ENCODE results near the gene HNRNPM. TPM values are rescaled to one million over a fixed set of nuclear protein-coding genes. Genes with fewer than 3 reads are reported as not detected.
"Not testable (repeated sequence)": the region's sequence is repeated elsewhere in the genome, so short reads cannot be mapped to it uniquely, and the experiment has no call there.

Gene HNRNPM
- total RNA-seq, 2 donors from 2014 or later: 105 to 243 TPM

DNA sequence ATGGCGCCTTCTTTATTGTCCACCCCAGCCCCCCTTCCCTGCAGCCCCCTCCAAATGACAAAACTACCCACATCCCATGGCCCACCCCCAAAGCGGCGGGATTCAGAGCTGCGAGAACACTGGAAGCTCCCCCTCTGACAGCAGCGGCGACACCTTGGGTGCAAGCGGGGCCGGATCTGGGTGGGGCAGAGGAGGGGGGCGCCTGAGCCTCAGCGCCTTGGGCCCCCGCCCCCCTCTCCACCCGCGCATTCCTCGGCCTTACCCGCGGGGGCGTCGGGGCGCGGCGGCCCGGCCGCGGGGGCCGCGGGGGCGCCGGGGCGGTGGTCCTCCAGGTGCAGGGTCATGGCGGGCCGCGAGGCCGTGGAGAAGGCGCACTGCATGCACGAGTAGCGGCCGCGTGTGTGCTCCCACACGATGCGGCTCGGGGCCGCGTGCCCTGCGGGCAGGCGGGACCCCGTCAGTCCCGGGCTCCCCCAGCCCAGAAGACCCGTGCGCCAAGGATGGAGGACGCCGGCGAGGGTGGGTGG lies 65.9 kb downstream of the HNRNPM start:
- no peaks in the 10 kb centered on the region for H3K9me3 Mint-ChIP-seq
- H3K36me3 Mint-ChIP-seq: peaks cover 0 to 9% of the 10 kb centered on the region in 2 donors
- DNase-seq (ENCODE audit: low spot score in 2 of 2) (no peak), ATAC-seq (no peak)
- no peak overlapping the region for H3K27ac Mint-ChIP-seq

DNA sequence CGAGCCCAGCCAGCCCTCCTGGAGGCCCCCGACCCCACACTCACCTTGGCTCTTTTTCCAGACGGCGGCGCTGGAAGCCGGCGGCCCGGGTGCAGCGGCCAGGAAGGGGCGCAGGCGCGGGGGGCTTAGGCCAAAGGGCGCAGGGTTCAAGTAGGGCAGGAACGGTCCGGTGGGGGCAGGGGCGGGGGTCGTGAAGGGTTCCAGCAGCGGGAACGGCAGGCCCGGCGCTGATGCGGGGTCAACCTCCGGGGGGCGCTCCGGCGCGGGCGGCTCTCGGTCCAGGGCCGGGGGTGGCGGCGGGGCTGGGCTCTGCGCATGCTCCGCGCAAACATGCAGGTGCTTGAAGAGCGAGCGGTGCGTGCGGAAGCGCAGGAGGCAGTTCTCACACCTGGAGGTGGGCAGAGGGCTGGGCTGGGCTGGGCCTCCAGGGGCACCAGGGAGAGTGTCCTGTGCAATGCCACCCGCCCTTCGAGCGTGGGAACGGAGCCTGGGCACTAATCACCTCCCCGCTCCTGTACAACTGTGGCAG lies 66.9 kb downstream of the HNRNPM start:
- ATAC-seq (no peak), DNase-seq (ENCODE audit: low spot score in 2 of 2) (no peak)
- Mint-ChIP-seq H3K27ac (peak overlapping the region in 1 of 2 donors; percentile 96), H3K36me3 (peaks cover 0 to 9% of the 10 kb centered on the region in 2 donors), H3K9me3 (no peaks in the 10 kb centered on the region)

DNA sequence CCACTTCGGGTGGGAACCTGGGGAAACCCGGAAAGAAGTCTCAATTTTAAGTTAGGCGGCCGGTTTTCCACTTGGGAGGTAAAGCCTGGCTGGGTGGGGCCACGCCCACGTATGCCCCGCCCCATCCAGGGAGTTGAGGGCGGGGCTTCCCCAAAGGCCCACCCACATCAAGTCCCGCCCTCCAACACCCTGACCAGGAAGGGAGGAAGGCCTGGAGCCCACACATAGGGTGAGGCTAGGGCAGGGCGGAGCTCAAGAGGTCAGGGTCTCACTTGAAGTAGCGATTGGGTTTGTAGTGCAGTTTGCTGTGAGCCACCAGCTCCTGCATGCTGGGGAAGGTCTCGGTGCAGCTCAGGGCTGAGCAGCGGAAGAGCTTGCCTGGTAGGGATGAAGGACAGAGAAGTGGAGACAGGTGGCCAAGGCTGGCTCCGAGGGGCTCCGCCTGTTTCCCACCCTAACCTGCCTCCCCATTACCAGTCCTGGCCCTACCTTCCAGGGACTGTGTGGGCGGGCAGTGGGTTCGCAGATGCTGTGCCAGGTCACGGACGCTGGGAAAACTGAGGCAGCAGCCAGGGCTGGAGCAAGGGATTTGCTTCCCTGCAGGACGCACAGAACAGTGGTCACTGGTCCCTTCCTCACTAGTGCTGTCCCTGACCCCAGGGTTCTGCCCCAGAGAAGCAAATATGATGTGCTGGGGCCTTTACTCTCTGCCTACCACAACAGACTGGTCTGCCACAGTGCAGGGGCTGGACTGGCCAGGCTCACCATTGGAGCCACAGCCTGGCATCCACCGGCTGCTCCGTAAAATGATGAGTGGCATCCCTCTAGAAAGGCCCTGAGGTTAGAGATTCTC lies 67.6 kb downstream of the HNRNPM start:
- H3K36me3 Mint-ChIP-seq: peaks cover 0 to 9% of the 10 kb centered on the region in 2 donors
- ATAC-seq (no peak), DNase-seq (ENCODE audit: low spot score in 2 of 2) (peak in 1 of 2 donors; percentile 52)
- H3K9me3 Mint-ChIP-seq: no peaks in the 10 kb centered on the region
- H3K27ac Mint-ChIP-seq: peak overlapping the region in 1 of 2 donors; percentile 96

DNA sequence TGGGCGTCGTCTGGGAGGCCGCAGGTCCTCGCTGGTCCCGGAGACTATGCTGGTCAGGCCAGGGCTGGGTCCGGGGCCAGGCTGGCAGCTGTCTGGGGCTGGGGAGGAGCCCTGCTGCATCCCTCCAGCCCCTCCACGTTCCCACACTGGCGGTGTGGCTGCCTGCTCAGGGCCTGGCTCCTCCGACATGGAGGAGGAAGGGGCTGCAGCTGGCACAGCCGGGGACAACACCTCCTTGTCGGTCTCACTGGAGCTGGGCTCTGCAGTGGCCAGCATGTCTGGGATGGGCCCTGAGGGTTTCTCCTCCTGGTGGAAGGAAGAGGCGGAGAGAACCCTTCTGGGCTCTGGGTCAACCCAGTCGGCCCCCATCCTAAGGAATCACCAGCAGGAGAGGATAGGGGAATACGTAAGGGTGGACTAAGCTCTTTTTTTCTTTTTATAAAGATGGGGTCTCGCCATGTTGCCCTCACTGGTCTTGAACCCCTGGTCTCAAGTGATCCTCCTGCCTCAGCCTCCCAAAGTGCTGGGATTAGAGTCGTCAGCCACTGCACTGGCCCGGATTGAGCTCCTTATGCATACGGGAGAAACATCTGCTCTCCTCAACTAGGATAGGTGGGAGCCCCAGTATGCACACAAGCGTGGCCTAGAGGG lies 68.4 kb downstream of the HNRNPM start:
- H3K27ac Mint-ChIP-seq: peak overlapping the region; percentile 96 to 99
- ATAC-seq: no peak

DNA sequence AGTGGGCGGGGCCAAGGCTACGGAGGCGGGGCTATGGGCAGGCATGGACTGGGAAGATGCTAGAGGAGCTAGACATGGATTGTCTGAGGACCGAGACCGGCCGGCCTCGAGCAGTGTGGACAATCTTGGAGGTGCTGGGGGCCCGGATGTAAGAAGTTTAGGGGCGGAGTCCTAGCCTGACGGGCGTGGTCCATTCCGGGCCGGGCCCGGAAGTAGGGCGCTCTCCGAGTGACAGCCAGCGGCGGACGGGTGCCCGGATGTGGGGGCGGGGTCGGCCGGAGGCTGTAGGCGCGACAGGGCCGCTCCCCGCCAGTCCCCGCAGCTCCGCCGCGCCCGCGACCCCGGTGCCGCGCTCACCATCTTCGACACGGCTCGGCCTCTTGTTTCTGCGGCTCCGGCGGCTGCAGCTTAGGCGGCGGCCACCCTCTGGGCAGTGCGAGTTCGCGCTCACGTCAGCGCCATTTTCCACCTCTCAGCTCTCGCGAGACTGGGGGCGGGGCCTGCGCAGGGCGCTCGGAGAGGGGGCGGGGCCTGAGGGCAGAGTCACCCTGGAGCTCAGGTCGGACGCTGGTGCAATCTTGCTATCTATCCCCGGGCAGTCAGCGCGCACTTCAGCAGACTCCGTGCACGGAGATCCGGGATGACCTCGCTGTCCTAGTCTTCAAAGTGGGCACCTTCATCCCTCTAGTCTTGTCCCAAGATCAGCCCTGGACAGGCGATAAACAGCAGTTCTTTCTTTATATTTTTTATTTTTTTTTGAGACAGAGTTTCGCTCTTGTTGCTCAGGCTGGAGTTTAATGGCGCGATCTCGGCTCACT lies 69.1 kb downstream of the HNRNPM start, which contains the start of gene ZNF414:
Gene ZNF414 (minus strand): TSS at position 481 of the 818 bp plus-strand sequence. CDS start 121 bp downstream, at position 360.
- H3K27ac Mint-ChIP-seq: peak within 1 kb of the TSS; percentile 96 to 99
- peak; percentile 89 to 92 for ATAC-seq
- no peaks in the 10 kb centered on the region for H3K9me3 Mint-ChIP-seq
- peak; percentile 98 for DNase-seq (ENCODE audit: low spot score in 2 of 2)
- H3K36me3 Mint-ChIP-seq: peaks cover 0 to 9% of the 10 kb centered on the region in 2 donors

More for the DNA sequence above, 68.4 kb downstream of the HNRNPM start:
- DNase-seq (ENCODE audit: low spot score in 2 of 2): no peak
- Mint-ChIP-seq H3K9me3 (no peaks in the 10 kb centered on the region), H3K36me3 (peaks cover 0 to 9% of the 10 kb centered on the region in 2 donors)

DNA sequence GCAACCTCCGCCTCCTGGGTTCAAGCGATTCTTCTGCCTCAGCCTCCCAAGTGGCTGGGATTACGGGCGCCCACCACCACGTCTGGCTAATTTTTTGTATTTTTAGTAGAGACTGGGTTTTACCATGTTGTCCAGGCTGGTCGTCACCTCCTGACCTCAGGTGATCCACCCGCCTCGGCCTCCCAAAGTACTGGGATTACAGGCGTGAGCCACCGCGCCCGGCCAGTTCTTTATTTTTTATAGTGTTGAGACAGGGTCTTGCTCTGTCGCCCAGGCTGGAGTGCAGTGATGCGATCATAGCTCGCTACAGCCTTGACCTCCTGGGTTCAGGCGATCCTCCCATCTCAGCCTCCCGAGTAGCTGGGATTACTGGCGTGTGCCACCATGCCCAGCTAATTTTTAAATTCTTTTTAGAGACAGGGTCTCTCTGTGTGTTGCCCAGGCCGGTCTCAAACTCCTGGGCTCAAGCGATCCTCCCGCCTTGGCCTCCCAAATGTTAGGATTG lies 69.8 kb downstream of the HNRNPM start:
- not testable (repeated sequence) for ATAC-seq; H3K36me3 Mint-ChIP-seq; H3K9me3 Mint-ChIP-seq; DNase-seq (ENCODE audit: low spot score in 2 of 2)
- H3K27ac Mint-ChIP-seq: peak overlapping the region; percentile 96 to 99

DNA sequence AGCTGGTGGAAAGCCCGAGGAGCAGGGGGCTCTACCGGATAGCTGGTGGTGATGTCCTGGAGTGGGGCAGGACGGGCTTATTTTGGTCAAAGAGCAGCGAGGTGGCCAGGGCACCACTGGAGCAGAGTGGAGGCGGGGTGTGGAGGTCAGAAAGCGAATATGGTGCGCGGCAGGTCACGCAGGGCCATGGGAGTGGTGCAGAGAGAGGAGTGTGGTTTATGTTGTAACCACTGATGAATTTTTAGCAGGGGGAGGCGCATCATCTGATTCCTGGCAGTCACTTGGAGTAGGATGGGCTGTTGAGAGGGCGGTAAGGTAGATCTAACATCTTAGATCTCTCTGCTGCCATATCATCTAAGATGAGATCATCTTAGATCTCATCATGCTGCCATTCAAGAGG lies 70.5 kb downstream of the HNRNPM start:
- peaks cover 0 to 9% of the 10 kb centered on the region in 2 donors for H3K36me3 Mint-ChIP-seq
- DNase-seq (ENCODE audit: low spot score in 2 of 2) (peak in 1 of 2 donors; percentile 54), ATAC-seq (peak; percentile 41 to 55)
- H3K9me3 Mint-ChIP-seq: no peaks in the 10 kb centered on the region
- peak overlapping the region; percentile 93 to 96 for H3K27ac Mint-ChIP-seq

DNA sequence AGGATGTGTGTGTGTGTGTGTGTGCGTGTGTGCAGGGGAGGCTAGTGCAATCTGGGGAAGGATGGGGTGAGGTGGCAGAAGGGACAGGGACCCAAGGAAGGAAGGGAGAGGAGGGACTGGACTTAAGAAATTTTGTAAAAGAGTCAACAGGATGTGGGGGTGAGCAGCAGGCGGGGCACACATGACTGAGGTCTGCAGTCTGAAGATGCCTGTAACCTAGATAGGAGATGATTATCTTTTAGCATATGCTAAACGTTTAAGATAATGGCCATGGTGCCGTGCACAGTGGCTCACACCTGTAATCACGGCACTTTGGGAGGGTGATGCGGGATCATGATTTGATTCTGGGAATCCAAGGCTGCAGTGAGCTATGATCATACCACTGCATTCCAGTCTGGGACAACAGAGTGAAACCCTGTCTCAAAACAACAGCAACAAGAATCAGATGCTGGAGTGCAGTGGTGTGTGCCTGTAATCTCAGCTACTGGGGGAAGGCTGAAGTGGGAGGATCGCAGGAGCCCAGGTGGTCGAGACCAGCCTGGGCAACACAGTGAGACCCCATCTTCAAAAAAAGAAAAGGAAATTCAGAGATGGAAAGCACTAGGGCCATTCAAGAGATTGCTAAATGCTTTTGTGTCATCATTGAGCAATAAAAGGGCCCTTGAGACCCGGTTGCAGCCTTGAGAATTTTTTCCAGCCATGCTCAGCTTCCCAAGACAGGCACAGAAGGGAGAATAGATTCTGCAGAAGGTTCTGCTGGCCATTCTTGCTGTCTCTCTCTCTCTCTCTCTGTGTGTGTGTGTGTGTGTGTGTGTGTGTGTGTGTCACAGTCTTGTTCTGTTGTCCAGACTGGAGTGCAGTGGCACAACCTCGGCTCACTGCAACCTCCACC lies 73.0 kb downstream of the HNRNPM start:
- Mint-ChIP-seq H3K27ac (peak overlapping the region; percentile 32 to 96), H3K9me3 (no peaks in the 10 kb centered on the region), H3K36me3 (peaks cover 0 to 5% of the 10 kb centered on the region in 2 donors)
- no peak for ATAC-seq
- DNase-seq (ENCODE audit: low spot score in 2 of 2): no peak

DNA sequence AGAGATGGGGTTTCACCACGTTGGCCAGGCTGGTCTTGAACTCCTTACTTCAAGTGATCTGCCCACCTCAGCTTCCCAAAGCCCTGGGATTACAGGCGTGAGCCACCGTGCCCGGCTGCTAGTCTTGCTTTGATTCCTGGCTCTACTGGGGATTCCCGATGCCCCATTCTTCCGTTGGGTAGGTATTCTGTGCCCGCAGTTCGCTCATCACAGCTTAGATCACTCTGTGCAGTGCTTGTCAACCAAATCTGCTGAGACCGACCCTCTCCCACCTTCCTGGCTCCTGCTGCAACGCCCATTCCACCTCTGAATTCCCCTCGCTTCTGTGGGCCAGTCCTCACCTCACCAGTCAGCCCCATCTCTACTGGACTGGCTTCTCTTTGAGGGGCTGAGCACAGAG lies 73.8 kb downstream of the HNRNPM start:
- no peak for ATAC-seq
- Mint-ChIP-seq H3K36me3 (peaks cover 0 to under 1% of the 10 kb centered on the region in 2 donors), H3K9me3 (no peaks in the 10 kb centered on the region), H3K27ac (peak overlapping the region; percentile 32 to 96)
- no peak for DNase-seq (ENCODE audit: low spot score in 2 of 2)

DNA sequence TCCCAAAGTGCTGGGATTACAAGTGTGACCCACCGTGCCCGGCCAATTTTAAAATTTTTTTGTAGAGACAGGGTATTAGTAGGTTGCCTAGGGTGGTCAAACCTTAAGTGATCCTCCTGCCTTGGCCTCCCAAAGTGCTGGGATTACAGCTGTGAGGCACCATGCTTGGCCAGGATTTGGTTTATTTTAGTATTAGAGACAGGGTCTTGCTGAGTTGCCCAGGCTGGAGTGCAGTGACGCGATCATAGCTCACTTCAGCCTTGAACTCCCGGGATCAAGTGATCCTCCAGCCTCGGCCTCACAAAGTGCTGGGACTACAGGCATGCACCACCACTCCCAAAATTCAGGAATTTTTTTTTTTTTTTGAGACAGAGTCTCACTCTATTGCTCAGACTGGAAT lies 74.6 kb downstream of the HNRNPM start:
- Mint-ChIP-seq H3K36me3 (no peaks in the 10 kb centered on the region), H3K9me3 (no peaks in the 10 kb centered on the region), H3K27ac (peak overlapping the region in 1 of 2 donors; percentile 20)
- DNase-seq (ENCODE audit: low spot score in 2 of 2): no peak
- no peak for ATAC-seq

DNA sequence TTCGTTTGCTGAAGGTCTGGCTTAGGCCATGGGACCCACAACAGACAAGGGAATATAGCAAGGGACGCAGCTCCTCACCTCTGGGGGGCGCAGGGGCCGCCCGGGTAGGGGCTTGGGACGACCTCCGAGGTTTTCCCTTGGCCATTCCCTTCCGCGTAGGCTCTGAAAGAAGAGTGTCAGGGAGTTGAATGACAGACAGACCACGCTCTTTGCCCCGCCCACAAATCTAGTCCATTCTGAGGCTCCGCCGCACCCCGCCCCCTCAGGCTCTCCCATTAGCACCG lies 80.6 kb downstream of the HNRNPM start:
- no peak overlapping the region for H3K27ac Mint-ChIP-seq
- no peak for ATAC-seq
- no peaks in the 10 kb centered on the region for H3K36me3 Mint-ChIP-seq

DNA sequence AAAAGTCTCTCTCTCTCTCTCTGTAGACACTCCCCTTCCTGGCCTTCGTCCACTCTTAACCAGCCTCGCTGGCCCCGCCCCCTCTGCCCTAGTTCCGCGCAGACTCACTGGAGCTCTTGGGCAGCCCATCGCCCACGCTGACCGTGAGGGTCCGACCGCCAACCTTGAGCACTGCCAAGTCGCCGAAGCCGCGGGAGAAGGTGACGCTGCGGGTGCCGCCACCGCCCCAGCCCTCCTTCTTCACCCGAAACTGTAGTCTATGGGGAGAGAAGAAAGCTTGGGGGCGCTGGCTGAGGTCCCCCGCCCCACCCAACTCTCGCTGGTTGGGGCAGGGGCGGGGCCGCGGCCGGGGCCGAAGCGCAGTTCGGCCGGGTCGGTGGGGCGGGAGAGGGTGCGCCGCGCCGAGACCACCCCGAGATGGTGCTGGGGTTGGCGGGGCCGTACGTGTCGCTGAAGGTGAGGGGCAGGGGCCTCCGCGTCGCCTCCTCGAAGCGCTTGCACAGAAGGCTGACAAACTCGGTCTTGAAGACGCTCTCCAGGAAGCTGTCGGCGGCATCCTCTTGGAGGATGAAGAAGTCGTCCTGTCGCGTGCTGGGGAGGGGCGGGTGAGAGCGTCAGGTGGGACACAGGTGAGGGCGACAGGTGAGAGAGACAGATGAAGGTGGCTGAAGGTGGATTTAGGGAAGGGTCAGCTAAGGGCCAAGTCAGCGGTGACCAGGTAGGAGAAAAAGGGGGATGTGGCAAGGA lies 81.7 kb downstream of the HNRNPM start:
- Mint-ChIP-seq H3K9me3 (no peaks in the 10 kb centered on the region), H3K27ac (no peak overlapping the region), H3K36me3 (no peaks in the 10 kb centered on the region)
- ATAC-seq (no peak), DNase-seq (ENCODE audit: low spot score in 2 of 2) (no peak)

More for the DNA sequence above, 80.6 kb downstream of the HNRNPM start:
- no peaks in the 10 kb centered on the region for H3K9me3 Mint-ChIP-seq
- DNase-seq (ENCODE audit: low spot score in 2 of 2): no peak

DNA sequence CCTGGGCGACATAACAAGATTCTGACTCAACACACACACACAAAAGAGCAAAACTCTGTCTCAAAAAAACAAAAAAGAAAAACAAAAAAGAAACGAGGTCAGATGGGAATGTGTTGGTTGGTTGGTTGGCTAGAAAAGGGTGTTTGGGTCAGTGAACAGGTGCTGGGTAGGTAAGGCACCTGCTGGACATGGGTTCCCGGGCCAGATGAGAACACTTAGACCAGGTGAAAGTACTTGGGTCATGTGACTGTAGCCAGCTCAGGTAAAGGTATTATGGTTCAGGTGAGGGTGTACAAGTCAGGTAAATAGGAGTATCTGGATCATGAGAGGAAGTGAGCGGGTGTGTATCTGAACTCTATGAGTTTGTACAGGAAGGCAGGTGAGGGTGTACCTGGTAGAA lies 83.7 kb downstream of the HNRNPM start:
- Mint-ChIP-seq H3K36me3 (no peaks in the 10 kb centered on the region), H3K9me3 (no peaks in the 10 kb centered on the region), H3K27ac (no peak overlapping the region)
- DNase-seq (ENCODE audit: low spot score in 2 of 2) (no peak), ATAC-seq (no peak)

DNA sequence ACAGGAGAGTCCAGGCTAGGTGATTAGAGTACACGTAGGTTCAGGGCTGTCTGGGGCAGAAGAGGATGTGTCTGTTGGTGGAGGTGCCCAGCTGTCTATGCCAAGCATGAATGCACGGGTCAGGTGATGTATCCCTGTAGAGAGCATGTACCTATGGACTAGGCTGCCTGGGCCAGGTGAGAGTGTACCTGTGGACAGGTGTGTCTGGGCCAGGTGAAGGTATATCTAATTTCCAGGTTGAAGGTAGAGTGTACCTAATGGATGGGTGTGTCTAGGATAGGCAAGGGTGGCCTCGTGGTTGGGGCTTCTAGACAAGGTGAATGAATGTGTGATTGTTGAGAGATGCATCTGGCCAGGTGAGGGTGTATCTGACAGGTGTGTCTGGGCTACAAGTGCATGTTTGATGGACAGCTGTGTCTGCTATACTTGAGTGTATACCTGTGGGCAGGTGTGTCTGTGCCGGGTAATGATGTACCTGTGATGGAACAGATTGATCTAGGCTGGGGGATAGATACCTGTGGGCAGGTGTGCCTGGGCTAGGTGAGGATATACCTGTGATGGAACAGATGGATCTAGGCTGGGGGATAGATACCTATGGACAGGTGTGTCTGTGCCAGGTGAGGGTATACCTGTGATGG lies 84.7 kb downstream of the HNRNPM start:
- H3K27ac Mint-ChIP-seq: no peak overlapping the region
- no peak for DNase-seq (ENCODE audit: low spot score in 2 of 2)
- no peaks in the 10 kb centered on the region for H3K36me3 Mint-ChIP-seq
- no peak for ATAC-seq
- H3K9me3 Mint-ChIP-seq: no peaks in the 10 kb centered on the region
